Measurements from ENCODE around the gene HOXA7. TPM values are rescaled to one million over a fixed set of nuclear protein-coding genes. Genes with fewer than 3 reads are reported as not detected.

Gene HOXA7
- polyA plus RNA-seq, 1 of the 3 experiments (the other 2 are of a cell fraction), result not detected

GRCh38 chr7:27133409-27134231 lies 22.9 kb downstream of the HOXA7 start (continued):
- TF ChIP-seq REST (IDR thresholded peaks at IDR 0.05; ENCODE audit: low read depth, low read length) (no peak), MAX (IDR thresholded peaks at IDR 0.05; ENCODE audit: low read depth) (no peak), EZH2phosphoT487 (IDR thresholded peaks at IDR 0.05; ENCODE audit: borderline replicate concordance, low read depth) (no peak)

- no peaks in the 10 kb centered on the region for H3K36me3 ChIP-seq (replicated peaks in 1 of 2; ENCODE audit: control insufficient read depth in 1 of 2, insufficient read depth in 2 of 2, low read length in 1 of 2)
- WGBS (ENCODE audit: low lambda C conversion rate), result 10% methylated on average over 6 of the region's 6 CpGs
These were observed 23.5 kb downstream of the HOXA7 start for GRCh38 chr7:27132978-27133377.

More at GRCh38 chr7:27132978-27133377, 23.5 kb downstream of the HOXA7 start:
- Histone ChIP-seq H3K79me2 (ENCODE audit: insufficient read depth) (no peaks in the 10 kb centered on the region), H3K9me2 (no peaks in the 10 kb centered on the region), H4K20me1 (ENCODE audit: insufficient read depth) (no peaks in the 10 kb centered on the region), H3K27ac (ENCODE audit: low read depth in 2 of 2, low read length in 1 of 2) (no peak overlapping the region), H3K4me1 (ENCODE audit: control insufficient read depth in 1 of 2, insufficient read depth in 2 of 2, low read depth in 1 of 2, low read length in 1 of 2) (peaks cover 0 to 4% of the 10 kb centered on the region in 2 experiments; a peak in 1 of 4 replicates), H3K4me2 (no peak overlapping the region), H3F3A (replicated peaks; ENCODE audit: insufficient read depth) (no peaks in the 10 kb centered on the region), H3K4me3 (ENCODE audit: low read depth in 2 of 2, low read length in 1 of 2) (no peak overlapping the region), H3K27me3 (ENCODE audit: insufficient read depth) (peaks cover 92% of the 10 kb centered on the region), H3K9me3 (no peaks in the 10 kb centered on the region), H2AFZ (ENCODE audit: low read depth) (no peak overlapping the region), H3K9ac (no peak overlapping the region)
- POLR2A ChIA-PET, result no interaction called here
- DNase-seq, result no peak
- no peak for TF ChIP-seq NFIC (IDR thresholded peaks at IDR 0.05; ENCODE audit: borderline replicate concordance)
- no peak for TF ChIP-seq CHD2 (IDR thresholded peaks at IDR 0.05; ENCODE audit: low read length, partially characterized antibody)
- no peak for TF ChIP-seq FOXJ3 (CRISPR knock-in tag; IDR thresholded peaks at IDR 0.05)
- TF ChIP-seq MXI1 (IDR thresholded peaks at IDR 0.05; ENCODE audit: low read depth, low read length), result no peak
- no peak for TF ChIP-seq POLR2AphosphoS5 (IDR thresholded peaks at IDR 0.05; ENCODE audit: low read depth, low read length)
- no peak for TF ChIP-seq TCF12 (IDR thresholded peaks at IDR 0.05)
- TF ChIP-seq CTCF (IDR thresholded peaks at IDR 0.05), result no peak
- no peak for TF ChIP-seq TAF1 (IDR thresholded peaks at IDR 0.05; ENCODE audit: borderline replicate concordance, low read depth, low read length)
- no peak for TF ChIP-seq RCOR1 (IDR thresholded peaks at IDR 0.05; ENCODE audit: low read length)
- no peak for TF ChIP-seq MAX (IDR thresholded peaks at IDR 0.05; ENCODE audit: low read depth)
- no peak for TF ChIP-seq EP300 (IDR thresholded peaks at IDR 0.05; ENCODE audit: borderline replicate concordance in 1 of 2, low read depth in 1 of 2, low read length in 1 of 2)
- no peak for TF ChIP-seq USF1 (IDR thresholded peaks at IDR 0.05; ENCODE audit: borderline replicate concordance, low read depth)
- no peak for TF ChIP-seq ELF1 (IDR thresholded peaks at IDR 0.05)
- no peak for TF ChIP-seq FOXM1 (IDR thresholded peaks at IDR 0.05; ENCODE audit: low read depth)
- TF ChIP-seq JUND (IDR thresholded peaks at IDR 0.05), result no peak
- TF ChIP-seq RFX5 (IDR thresholded peaks at IDR 0.05; ENCODE audit: low read length), result no peak
- no peak for TF ChIP-seq GATA2 (CRISPR knock-in tag; IDR thresholded peaks at IDR 0.05)
- CTCF ChIA-PET, result interaction anchor here (0.6 to 5.8 kb wide), 4 partner anchors 11 to 446 kb away, joined by 3 to 36 read pairs (median 4); partner anchors contain the start of gene HOXA5

Data from SK-N-SH (cell line).